Right kidney (tissue), 1 donor: ENCODE measurements around the gene CYBRD1.

Experiments used
- DNase-seq: peaks from one replicate; pipeline ENCODE4 v3.0.0-alpha.2; 2016

Gene CYBRD1

GRCh38 chr2:171600126-171600525 lies 77.9 kb downstream of the CYBRD1 start:
- no peak for DNase-seq

GRCh38 chr2:171602352-171602751 lies 80.1 kb downstream of the CYBRD1 start:
- DNase-seq, result no peak
